Tibial nerve (tissue), 4 donors: Measurements from ENCODE around the gene SMAD3.

Source experiments
- CTCF ChIP-seq, 5 experiments: fragments of 200-600 bp in 3 of 5; fragments of 450-650 bp in 2 of 5; sonication (generic) in 3 of 5; IDR thresholded peaks; one replicate each; pipeline ENCODE4 v1.5.1; 2016 to 2019; ENCODE audit warnings: antibody characterized with exemption in 5 of 5, mild to moderate bottlenecking in 3 of 5, moderate library complexity in 2 of 5
- EP300 ChIP-seq, 2 donors: sonication (generic); formaldehyde crosslinking; IDR thresholded peaks; one replicate each; pipeline ENCODE4 v1.6.1; 2017; ENCODE audit warnings: antibody characterized with exemption in 2 of 2, mild to moderate bottlenecking in 1 of 2
- POLR2A ChIP-seq, 2 donors: fragments of 450-650 bp; IDR thresholded peaks; one replicate each; pipeline ENCODE4 v1.6.1; 2017; ENCODE audit warnings: antibody characterized with exemption in 2 of 2, mild to moderate bottlenecking in 2 of 2, moderate library complexity in 2 of 2

GRCh38 chr15:67241132-67241855 is 175.9 kb downstream of the SMAD3 start:
- TF ChIP-seq CTCF (IDR thresholded peaks at IDR 0.05) (no peak), POLR2A (IDR thresholded peaks at IDR 0.05) (no peak), EP300 (IDR thresholded peaks at IDR 0.05) (no peak)
